ENCODE results near the gene C16orf90.

GRCh38 chr16:3465301-3465700 is 30.0 kb downstream of the C16orf90 start:
- TF ChIP-seq POLR2A (IDR thresholded peaks at IDR 0.05): no peak
- TF ChIP-seq, protein P1, sequence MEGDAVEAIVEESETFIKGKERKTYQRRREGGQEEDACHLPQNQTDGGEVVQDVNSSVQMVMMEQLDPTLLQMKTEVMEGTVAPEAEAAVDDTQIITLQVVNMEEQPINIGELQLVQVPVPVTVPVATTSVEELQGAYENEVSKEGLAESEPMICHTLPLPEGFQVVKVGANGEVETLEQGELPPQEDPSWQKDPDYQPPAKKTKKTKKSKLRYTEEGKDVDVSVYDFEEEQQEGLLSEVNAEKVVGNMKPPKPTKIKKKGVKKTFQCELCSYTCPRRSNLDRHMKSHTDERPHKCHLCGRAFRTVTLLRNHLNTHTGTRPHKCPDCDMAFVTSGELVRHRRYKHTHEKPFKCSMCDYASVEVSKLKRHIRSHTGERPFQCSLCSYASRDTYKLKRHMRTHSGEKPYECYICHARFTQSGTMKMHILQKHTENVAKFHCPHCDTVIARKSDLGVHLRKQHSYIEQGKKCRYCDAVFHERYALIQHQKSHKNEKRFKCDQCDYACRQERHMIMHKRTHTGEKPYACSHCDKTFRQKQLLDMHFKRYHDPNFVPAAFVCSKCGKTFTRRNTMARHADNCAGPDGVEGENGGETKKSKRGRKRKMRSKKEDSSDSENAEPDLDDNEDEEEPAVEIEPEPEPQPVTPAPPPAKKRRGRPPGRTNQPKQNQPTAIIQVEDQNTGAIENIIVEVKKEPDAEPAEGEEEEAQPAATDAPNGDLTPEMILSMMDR (IDR thresholded peaks at IDR 0.05): no peak
